HUES64 (cell line): ENCODE results near the gene ZNF823.

ENCODE experiments used
- H3K27ac ChIP-seq: 2 replicates; pipeline ENCODE4 v1.7.0; 2013; ENCODE audit warnings: low read depth, low read length, inconsistent platforms
- H3K27me3 ChIP-seq: 2 replicates; pipeline ENCODE4 v1.6.1; 2013; ENCODE audit warnings: mild to moderate bottlenecking, low read length; ENCODE audit not compliant: insufficient read depth
- H3K36me3 ChIP-seq: 2 replicates; pipeline ENCODE4 v1.6.1; 2013; ENCODE audit warnings: mild to moderate bottlenecking, low read length; ENCODE audit not compliant: insufficient read depth
- H3K4me1 ChIP-seq: 2 replicates; pipeline ENCODE4 v1.6.1; 2013; ENCODE audit warnings: mild to moderate bottlenecking, low read length, moderate library complexity; ENCODE audit not compliant: insufficient read depth
- H3K4me3 ChIP-seq: 2 replicates; pipeline ENCODE4 v1.5.1; 2013; ENCODE audit warnings: mild to moderate bottlenecking, low read length, moderate library complexity
- H3K9ac ChIP-seq: 2 replicates; pipeline ENCODE4 v1.6.1; 2013; ENCODE audit warnings: mild to moderate bottlenecking, low read depth, low read length
- H3K9me3 ChIP-seq: 2 replicates; pipeline ENCODE4 v1.6.1; 2013; ENCODE audit warnings: low read depth, low read length; ENCODE audit not compliant: insufficient read depth
- WGBS: fragments of 150-250, 120-280 bp; methylation state at CpG from one replicate; pipeline ENCODE4 v1.1.7; 2013; ENCODE audit warnings: missing lambda C conversion rate; 5-methylcytosine and 5-hydroxymethylcytosine counted together

ZNF823 gene

DNA sequence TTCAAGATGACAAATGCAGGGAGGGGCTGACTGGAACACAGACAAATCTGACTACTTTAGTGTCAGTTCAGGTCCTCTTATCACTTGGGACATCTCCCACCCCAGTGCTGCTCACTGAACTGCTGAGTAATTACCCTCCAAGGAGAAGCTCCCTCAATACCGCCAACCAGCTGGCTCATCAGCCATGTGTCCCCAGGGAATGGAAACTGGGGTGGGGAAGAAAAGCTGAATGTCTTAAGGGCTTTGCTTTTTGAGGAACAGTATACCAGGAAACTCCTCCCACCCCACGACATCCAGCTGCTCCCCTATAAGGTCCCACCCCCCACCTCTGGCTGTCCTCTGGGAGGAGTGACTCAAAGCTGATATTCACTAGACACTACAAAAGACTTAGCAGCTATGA lies 2.0 kb downstream of the ZNF823 start:
- Histone ChIP-seq H3K9me3 (no peaks in the 10 kb centered on the region), H3K9ac (no peak overlapping the region), H3K4me3 (no peak overlapping the region), H3K27me3 (peaks cover 32% of the 10 kb centered on the region), H3K27ac (no peak overlapping the region), H3K36me3 (no peaks in the 10 kb centered on the region), H3K4me1 (peaks cover 9% of the 10 kb centered on the region; the same call in 1 of the 2 replicates)
- 65% methylated on average over 1 of the region's 2 CpGs for WGBS

DNA sequence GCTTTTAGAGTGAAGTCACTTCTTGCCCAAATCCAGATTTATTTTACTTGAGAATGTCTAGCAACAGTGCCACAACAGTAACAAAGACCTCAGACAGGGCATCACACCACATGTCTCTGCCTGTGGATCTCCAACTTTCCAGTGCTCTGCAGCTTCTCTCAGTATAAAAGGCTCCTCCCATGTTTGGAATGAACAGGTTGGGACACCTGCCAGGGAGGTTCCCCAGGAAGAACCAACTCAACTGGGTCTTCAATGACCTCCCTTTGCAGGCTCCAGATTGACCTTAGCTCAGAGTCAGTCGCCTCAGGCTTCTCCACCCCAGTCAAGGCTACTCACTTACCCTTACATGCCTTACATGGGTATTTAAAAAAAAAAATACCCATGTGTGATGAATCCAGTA lies 3.4 kb downstream of the ZNF823 start:
- H3K4me3 ChIP-seq: no peak overlapping the region
- H3K4me1 ChIP-seq: peaks cover 9% of the 10 kb centered on the region; the same call in 1 of the 2 replicates
- no peak overlapping the region for H3K27ac ChIP-seq
- H3K9ac ChIP-seq: no peak overlapping the region
- peaks cover 24% of the 10 kb centered on the region for H3K27me3 ChIP-seq
- H3K9me3 ChIP-seq: no peaks in the 10 kb centered on the region
- WGBS: 92% methylated on average over 1 of the region's 1 CpG
- H3K36me3 ChIP-seq: no peaks in the 10 kb centered on the region

DNA sequence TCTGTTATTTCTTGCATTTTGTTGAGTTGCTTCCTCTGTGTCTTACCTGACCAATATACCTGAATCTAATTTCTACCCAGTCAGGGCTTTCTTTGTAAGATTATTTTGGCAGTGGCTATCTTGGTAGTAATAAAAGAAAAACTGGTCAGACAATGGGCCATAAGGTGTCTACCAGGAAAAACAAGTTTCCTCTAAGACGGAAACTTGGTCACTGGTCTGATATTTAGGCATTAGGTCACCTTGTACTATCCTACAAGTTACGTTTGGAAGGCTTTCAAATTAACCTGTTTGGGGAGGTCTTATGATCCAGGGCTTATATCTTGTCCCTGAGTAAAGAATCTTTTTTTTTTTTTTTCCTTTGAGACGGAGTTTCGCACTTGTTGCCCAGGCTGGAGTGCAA lies 9.2 kb downstream of the ZNF823 start:
- no peak overlapping the region for H3K27ac ChIP-seq
- 96% methylated on average over 4 of the region's 4 CpGs for WGBS
- no peaks in the 10 kb centered on the region for H3K27me3 ChIP-seq
- H3K4me1 ChIP-seq: no peaks in the 10 kb centered on the region
- H3K4me3 ChIP-seq: no peak overlapping the region
- H3K9ac ChIP-seq: no peak overlapping the region
- peaks cover 6% of the 10 kb centered on the region; the same call in 1 of the 2 replicates for H3K36me3 ChIP-seq
- no peaks in the 10 kb centered on the region for H3K9me3 ChIP-seq

DNA sequence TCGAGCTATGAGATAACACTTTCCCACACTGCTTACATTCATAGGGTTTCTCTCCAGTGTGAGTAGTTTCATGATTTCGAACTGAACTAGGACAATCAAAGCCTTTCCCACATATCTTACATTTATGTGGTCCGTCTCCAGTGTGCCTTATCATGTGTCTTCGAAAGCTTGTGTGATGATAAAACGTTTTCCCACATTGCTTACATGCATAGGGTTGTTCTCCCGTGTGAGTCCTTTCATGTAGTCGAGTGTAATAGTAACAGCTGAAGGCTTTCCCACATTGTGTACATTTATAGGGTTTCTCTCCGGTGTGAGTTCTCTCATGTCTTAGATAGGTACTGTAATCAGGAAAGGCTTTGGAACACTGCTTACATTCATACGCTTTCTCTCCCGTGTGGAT lies 16.3 kb downstream of the ZNF823 start:
- no peak overlapping the region for H3K27ac ChIP-seq
- no peak overlapping the region for H3K9ac ChIP-seq
- H3K27me3 ChIP-seq: no peaks in the 10 kb centered on the region
- H3K4me3 ChIP-seq: no peak overlapping the region
- H3K36me3 ChIP-seq: peaks cover 40% of the 10 kb centered on the region
- H3K4me1 ChIP-seq: no peaks in the 10 kb centered on the region
- peaks cover 34% of the 10 kb centered on the region for H3K9me3 ChIP-seq
- 96% methylated on average over 10 of the region's 10 CpGs for WGBS

DNA sequence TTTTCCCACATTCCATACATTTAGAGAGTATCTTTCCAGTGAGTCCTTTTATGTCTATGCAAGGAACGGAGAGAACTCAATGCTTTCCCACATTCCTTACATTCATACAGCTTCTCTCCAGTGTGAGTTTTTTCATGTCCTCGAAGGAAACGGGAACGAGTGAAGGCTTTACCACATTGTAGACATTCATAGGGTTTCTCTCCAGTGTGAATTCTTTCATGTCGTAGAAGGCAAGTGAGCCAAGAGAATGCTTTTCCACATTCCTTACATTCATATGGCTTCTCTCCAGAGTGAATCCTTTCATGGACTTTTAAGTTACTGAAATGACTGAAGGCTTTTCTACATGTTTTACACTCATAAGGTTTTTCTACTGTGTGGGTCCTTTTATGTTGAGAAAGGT lies 17.1 kb downstream of the ZNF823 start:
- H3K9me3 ChIP-seq: peaks cover 34% of the 10 kb centered on the region
- no peaks in the 10 kb centered on the region for H3K4me1 ChIP-seq
- H3K27me3 ChIP-seq: no peaks in the 10 kb centered on the region
- no peak overlapping the region for H3K9ac ChIP-seq
- peaks cover 40% of the 10 kb centered on the region for H3K36me3 ChIP-seq
- WGBS: 95% methylated on average over 5 of the region's 5 CpGs
- H3K27ac ChIP-seq: no peak overlapping the region
- no peak overlapping the region for H3K4me3 ChIP-seq

DNA sequence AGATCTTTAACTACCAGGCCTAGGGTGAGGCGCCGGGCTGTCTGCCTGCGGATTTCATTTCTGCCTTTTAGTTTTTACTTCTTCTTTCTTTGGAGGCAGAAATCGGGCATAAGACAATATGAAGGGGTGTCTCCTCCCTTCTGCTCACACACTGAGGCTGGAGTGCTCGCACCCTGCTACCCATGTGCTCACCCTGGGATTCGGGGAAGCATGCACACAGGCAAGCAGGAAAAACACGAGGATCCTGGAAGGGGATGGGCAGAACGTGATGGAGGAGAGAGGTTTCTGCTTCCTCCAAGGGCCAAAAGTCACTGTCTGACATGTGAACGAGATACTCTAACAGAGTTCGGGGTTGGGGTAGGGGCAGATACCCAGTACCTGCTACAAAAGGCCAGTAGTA lies 28.4 kb downstream of the ZNF823 start:
- Histone ChIP-seq H3K9me3 (no peaks in the 10 kb centered on the region), H3K27ac (no peak overlapping the region), H3K27me3 (no peaks in the 10 kb centered on the region), H3K36me3 (no peaks in the 10 kb centered on the region), H3K4me3 (no peak overlapping the region), H3K4me1 (no peaks in the 10 kb centered on the region), H3K9ac (no peak overlapping the region)
- 92% methylated on average over 10 of the region's 10 CpGs for WGBS

DNA sequence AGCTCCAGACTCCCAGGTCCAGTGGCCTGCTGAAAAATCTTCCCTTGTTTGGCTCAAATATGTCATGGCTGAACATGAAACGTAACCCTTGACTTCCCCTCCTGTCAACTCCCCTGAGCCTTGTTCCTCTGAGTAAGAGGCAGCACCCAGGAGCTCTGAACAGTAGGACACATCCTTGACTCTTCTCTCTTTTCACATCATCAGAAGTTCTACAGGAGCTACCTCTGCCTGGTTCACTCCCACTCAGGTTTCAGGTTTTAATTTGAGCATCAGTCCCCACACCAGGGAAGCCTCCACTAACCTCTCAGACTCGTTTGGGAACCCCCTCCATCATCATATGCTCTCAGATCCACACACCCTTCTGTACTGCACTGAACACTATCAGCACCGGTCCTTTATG lies 30.3 kb downstream of the ZNF823 start:
- H3K36me3 ChIP-seq: no peaks in the 10 kb centered on the region
- H3K27me3 ChIP-seq: no peaks in the 10 kb centered on the region
- H3K27ac ChIP-seq: no peak overlapping the region
- WGBS: 79% methylated on average over 3 of the region's 3 CpGs
- no peak overlapping the region for H3K4me3 ChIP-seq
- no peaks in the 10 kb centered on the region for H3K4me1 ChIP-seq
- H3K9me3 ChIP-seq: no peaks in the 10 kb centered on the region
- no peak overlapping the region for H3K9ac ChIP-seq

DNA sequence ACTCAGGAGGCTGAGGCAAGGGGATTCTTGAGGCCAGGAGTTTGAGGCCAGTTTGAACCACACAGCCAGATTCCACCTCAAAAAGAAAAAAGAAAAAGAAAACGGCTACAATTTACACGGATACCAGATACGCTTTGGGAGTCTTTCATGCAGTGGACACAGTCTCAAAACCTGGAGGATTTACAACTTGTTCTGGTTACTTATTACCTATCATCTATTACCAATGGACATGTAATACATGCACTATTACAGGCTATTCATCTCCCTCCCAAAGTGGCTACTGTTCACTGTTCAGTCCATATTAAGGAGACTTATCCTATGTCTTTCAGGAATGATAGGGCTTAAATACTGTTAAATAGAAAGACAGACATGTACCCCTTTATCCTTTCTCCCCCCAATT lies 33.3 kb downstream of the ZNF823 start:
- no peaks in the 10 kb centered on the region for H3K9me3 ChIP-seq
- no peaks in the 10 kb centered on the region for H3K4me1 ChIP-seq
- no peak overlapping the region for H3K27ac ChIP-seq
- WGBS: 89% methylated on average over 3 of the region's 3 CpGs
- no peaks in the 10 kb centered on the region for H3K27me3 ChIP-seq
- no peaks in the 10 kb centered on the region for H3K36me3 ChIP-seq
- H3K4me3 ChIP-seq: no peak overlapping the region
- no peak overlapping the region for H3K9ac ChIP-seq

DNA sequence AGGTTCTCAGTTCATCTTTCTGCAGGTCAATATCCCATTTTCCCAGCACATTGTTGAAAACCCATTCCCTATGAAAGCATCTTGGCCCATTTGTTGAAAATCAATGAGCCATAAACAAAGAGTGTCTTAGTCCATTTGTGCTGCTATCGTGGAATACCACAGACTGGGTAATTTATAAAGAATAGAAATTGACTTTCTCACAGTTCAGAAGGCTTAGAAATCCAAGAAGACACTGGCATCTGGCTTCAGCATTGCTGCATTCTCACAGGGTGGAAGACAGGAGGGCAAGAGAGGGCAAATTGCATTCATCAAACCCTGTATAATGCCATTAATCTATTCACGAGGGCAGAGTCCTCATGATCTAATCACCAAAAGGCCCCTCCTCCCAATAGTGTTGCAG lies 34.1 kb downstream of the ZNF823 start:
- H3K9me3 ChIP-seq: no peaks in the 10 kb centered on the region

DNA sequence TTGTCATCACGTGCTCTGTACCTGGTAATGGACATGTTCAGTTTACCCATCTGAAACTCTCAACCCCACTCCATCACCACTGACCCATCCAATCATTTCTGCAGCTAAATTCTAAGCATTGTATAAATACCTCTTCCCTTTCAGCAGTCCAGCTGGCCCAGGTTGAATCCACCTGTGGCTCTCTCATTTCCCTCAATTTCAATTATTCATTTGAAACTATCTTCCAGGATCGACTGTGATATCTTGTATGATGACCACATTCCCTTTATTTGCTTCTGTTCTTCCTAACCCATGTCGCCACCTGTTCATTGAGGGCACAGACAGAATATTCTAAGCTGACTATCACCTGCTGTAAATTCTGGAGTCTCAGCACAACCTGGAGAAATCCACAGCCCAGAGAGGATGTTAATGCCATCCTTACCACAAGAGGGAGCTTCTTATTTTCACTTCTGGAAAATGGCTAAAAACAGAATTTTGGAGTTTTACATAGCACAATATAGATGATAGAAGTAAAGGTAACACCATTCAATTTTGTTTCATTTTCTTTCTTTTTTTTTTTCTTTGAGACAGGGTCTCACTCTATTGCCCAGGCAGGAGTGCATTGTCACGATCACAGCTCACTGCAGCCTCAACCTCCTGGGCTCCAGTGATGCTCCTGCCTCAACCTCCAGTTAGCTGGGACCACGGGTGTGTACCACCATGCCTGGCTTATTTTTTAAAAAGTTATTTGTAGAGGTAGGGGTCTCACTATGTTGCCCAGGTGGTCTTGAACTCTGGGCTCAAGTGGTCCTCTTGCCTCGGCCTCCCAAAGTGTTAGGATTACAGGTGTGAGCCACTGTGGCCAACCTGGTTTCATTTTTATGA lies 38.6 kb downstream of the ZNF823 start:
- Histone ChIP-seq H3K4me3 (no peak overlapping the region), H3K27me3 (peaks cover 23% of the 10 kb centered on the region; the same call in 1 of the 2 replicates), H3K4me1 (no peaks in the 10 kb centered on the region), H3K27ac (no peak overlapping the region), H3K36me3 (no peaks in the 10 kb centered on the region), H3K9ac (no peak overlapping the region), H3K9me3 (no peaks in the 10 kb centered on the region)
- 68% methylated on average over 6 of the region's 6 CpGs for WGBS

More for the DNA sequence above, 34.1 kb downstream of the ZNF823 start:
- 86% methylated on average over 2 of the region's 2 CpGs for WGBS
- H3K9ac ChIP-seq: no peak overlapping the region
- H3K4me1 ChIP-seq: no peaks in the 10 kb centered on the region
- no peaks in the 10 kb centered on the region; the same call in 1 of the 2 replicates for H3K27me3 ChIP-seq
- no peak overlapping the region for H3K4me3 ChIP-seq
- H3K27ac ChIP-seq: no peak overlapping the region
- no peaks in the 10 kb centered on the region for H3K36me3 ChIP-seq

DNA sequence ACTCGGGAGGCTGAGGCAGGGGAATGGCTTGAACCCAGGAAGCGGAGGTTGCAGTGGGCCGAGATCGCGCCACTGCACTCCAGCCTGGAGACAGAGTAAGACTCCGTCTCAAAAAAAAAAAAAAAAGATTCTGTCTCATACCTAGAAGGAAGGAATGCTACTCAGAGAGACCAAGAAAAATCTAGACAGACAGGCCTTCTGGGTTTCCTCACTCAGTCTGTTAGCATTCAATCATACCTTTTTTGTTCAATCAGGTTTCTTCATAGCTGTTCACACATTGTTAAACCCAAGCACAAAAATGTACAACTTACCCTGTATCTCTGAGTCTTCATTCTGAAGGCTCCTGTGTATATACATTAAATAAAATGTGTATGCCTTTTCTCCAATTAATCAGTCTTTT lies 40.5 kb downstream of the ZNF823 start:
- Histone ChIP-seq H3K4me1 (no peaks in the 10 kb centered on the region), H3K27ac (no peak overlapping the region), H3K9me3 (no peaks in the 10 kb centered on the region), H3K36me3 (no peaks in the 10 kb centered on the region), H3K27me3 (peaks cover 37% of the 10 kb centered on the region), H3K4me3 (no peak overlapping the region), H3K9ac (no peak overlapping the region)
- 97% methylated on average over 6 of the region's 6 CpGs for WGBS
